ENCODE results near the gene ULBP1. TPM values are rescaled to one million over a fixed set of nuclear protein-coding genes. Genes with fewer than 3 reads are reported as not detected.

ULBP1 gene
- total RNA-seq, 1 experiment from 2014 or later = 0.81 TPM

DNA sequence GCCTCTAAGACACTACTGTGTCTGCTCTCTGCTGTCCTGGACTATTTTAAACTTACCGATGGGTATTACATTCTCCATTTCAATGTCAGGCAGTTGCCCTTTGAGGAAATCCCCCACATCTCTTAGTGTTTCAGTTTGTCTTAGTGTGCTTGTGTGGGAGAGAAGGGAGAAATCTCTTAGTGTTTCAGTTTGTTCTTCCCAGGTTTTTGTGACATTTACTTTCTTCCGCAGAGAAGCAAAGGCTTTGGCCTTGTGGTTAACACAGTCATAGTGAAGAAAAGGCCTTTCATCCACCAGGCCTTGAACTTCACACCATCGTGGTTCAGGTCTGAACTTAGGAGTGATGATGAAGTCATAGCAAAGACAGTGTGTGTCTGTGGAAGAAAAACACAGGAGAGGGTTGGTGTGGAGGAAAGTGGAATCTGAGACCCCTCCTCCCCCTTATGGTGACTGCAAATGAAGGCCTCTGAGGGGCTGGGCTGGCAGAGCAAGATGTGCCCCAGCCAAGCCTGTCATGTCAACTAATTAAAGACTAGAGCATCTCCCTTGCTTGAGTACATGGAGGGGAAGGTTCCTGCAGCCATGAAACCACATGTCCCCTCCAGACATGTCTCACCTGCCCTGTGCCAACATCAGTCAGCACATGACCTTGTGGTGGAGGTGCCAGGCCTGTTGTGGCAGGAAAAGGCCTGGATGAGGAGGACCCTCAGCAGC is 37.7 kb downstream of the ULBP1 start:
- CTCF ChIA-PET = no interaction called here

More for the DNA sequence above, 37.7 kb downstream of the ULBP1 start:
- peaks cover 11% of the 10 kb centered on the region for H3K4me1 Mint-ChIP-seq
- H3K4me3 Mint-ChIP-seq = no peak overlapping the region
- peaks cover 79% of the 10 kb centered on the region for H3K27me3 Mint-ChIP-seq (ENCODE audit: low read depth)
- DNase-seq (ENCODE audit: low spot score) (no peak), ATAC-seq (no peak)
- no peaks in the 10 kb centered on the region for H3K36me3 Mint-ChIP-seq
- no peak overlapping the region for H3K27ac Mint-ChIP-seq
- H3K9me3 Mint-ChIP-seq = no peaks in the 10 kb centered on the region
- POLR2A ChIA-PET = no interaction called here
- no peak for TF ChIP-seq SP1 (CRISPR knock-in tag; conservative IDR thresholded peaks at IDR 0.05)
- TF ChIP-seq, protein P1, sequence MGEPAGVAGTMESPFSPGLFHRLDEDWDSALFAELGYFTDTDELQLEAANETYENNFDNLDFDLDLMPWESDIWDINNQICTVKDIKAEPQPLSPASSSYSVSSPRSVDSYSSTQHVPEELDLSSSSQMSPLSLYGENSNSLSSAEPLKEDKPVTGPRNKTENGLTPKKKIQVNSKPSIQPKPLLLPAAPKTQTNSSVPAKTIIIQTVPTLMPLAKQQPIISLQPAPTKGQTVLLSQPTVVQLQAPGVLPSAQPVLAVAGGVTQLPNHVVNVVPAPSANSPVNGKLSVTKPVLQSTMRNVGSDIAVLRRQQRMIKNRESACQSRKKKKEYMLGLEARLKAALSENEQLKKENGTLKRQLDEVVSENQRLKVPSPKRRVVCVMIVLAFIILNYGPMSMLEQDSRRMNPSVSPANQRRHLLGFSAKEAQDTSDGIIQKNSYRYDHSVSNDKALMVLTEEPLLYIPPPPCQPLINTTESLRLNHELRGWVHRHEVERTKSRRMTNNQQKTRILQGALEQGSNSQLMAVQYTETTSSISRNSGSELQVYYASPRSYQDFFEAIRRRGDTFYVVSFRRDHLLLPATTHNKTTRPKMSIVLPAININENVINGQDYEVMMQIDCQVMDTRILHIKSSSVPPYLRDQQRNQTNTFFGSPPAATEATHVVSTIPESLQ (CRISPR knock-in tag; IDR thresholded peaks at IDR 0.05) = no peak
- no peak for TF ChIP-seq ETV6 (CRISPR knock-in tag; IDR thresholded peaks at IDR 0.05)
- no peak for TF ChIP-seq KAT7 (CRISPR knock-in tag; IDR thresholded peaks at IDR 0.05; ENCODE audit: borderline replicate concordance)
- TF ChIP-seq ZNF121 (CRISPR knock-in tag; IDR thresholded peaks at IDR 0.05) = no peak
- TF ChIP-seq, protein P2, sequence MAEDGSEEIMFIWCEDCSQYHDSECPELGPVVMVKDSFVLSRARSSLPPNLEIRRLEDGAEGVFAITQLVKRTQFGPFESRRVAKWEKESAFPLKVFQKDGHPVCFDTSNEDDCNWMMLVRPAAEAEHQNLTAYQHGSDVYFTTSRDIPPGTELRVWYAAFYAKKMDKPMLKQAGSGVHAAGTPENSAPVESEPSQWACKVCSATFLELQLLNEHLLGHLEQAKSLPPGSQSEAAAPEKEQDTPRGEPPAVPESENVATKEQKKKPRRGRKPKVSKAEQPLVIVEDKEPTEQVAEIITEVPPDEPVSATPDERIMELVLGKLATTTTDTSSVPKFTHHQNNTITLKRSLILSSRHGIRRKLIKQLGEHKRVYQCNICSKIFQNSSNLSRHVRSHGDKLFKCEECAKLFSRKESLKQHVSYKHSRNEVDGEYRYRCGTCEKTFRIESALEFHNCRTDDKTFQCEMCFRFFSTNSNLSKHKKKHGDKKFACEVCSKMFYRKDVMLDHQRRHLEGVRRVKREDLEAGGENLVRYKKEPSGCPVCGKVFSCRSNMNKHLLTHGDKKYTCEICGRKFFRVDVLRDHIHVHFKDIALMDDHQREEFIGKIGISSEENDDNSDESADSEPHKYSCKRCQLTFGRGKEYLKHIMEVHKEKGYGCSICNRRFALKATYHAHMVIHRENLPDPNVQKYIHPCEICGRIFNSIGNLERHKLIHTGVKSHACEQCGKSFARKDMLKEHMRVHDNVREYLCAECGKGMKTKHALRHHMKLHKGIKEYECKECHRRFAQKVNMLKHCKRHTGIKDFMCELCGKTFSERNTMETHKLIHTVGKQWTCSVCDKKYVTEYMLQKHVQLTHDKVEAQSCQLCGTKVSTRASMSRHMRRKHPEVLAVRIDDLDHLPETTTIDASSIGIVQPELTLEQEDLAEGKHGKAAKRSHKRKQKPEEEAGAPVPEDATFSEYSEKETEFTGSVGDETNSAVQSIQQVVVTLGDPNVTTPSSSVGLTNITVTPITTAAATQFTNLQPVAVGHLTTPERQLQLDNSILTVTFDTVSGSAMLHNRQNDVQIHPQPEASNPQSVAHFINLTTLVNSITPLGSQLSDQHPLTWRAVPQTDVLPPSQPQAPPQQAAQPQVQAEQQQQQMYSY (CRISPR knock-in tag; IDR thresholded peaks at IDR 0.05) = no peak
- TF ChIP-seq, protein P3, sequence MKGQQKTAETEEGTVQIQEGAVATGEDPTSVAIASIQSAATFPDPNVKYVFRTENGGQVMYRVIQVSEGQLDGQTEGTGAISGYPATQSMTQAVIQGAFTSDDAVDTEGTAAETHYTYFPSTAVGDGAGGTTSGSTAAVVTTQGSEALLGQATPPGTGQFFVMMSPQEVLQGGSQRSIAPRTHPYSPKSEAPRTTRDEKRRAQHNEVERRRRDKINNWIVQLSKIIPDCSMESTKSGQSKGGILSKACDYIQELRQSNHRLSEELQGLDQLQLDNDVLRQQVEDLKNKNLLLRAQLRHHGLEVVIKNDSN (CRISPR knock-in tag; IDR thresholded peaks at IDR 0.05) = no peak
- TF ChIP-seq, protein P4, sequence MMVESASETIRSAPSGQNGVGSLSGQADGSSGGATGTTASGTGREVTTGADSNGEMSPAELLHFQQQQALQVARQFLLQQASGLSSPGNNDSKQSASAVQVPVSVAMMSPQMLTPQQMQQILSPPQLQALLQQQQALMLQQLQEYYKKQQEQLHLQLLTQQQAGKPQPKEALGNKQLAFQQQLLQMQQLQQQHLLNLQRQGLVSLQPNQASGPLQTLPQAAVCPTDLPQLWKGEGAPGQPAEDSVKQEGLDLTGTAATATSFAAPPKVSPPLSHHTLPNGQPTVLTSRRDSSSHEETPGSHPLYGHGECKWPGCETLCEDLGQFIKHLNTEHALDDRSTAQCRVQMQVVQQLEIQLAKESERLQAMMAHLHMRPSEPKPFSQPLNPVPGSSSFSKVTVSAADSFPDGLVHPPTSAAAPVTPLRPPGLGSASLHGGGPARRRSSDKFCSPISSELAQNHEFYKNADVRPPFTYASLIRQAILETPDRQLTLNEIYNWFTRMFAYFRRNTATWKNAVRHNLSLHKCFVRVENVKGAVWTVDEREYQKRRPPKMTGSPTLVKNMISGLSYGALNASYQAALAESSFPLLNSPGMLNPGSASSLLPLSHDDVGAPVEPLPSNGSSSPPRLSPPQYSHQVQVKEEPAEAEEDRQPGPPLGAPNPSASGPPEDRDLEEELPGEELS (CRISPR knock-in tag; IDR thresholded peaks at IDR 0.05) = no peak
- TF ChIP-seq, protein P5, sequence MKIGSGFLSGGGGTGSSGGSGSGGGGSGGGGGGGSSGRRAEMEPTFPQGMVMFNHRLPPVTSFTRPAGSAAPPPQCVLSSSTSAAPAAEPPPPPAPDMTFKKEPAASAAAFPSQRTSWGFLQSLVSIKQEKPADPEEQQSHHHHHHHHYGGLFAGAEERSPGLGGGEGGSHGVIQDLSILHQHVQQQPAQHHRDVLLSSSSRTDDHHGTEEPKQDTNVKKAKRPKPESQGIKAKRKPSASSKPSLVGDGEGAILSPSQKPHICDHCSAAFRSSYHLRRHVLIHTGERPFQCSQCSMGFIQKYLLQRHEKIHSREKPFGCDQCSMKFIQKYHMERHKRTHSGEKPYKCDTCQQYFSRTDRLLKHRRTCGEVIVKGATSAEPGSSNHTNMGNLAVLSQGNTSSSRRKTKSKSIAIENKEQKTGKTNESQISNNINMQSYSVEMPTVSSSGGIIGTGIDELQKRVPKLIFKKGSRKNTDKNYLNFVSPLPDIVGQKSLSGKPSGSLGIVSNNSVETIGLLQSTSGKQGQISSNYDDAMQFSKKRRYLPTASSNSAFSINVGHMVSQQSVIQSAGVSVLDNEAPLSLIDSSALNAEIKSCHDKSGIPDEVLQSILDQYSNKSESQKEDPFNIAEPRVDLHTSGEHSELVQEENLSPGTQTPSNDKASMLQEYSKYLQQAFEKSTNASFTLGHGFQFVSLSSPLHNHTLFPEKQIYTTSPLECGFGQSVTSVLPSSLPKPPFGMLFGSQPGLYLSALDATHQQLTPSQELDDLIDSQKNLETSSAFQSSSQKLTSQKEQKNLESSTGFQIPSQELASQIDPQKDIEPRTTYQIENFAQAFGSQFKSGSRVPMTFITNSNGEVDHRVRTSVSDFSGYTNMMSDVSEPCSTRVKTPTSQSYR (CRISPR knock-in tag; IDR thresholded peaks at IDR 0.05) = no peak
- TF ChIP-seq, protein P6, sequence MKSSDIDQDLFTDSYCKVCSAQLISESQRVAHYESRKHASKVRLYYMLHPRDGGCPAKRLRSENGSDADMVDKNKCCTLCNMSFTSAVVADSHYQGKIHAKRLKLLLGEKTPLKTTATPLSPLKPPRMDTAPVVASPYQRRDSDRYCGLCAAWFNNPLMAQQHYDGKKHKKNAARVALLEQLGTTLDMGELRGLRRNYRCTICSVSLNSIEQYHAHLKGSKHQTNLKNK (CRISPR knock-in tag; IDR thresholded peaks at IDR 0.05) = no peak
- TF ChIP-seq, protein P7, sequence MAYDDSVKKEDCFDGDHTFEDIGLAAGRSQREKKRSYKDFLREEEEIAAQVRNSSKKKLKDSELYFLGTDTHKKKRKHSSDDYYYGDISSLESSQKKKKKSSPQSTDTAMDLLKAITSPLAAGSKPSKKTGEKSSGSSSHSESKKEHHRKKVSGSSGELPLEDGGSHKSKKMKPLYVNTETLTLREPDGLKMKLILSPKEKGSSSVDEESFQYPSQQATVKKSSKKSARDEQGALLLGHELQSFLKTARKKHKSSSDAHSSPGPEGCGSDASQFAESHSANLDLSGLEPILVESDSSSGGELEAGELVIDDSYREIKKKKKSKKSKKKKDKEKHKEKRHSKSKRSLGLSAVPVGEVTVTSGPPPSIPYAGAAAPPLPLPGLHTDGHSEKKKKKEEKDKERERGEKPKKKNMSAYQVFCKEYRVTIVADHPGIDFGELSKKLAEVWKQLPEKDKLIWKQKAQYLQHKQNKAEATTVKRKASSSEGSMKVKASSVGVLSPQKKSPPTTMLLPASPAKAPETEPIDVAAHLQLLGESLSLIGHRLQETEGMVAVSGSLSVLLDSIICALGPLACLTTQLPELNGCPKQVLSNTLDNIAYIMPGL (CRISPR knock-in tag; IDR thresholded peaks at IDR 0.05) = no peak
- TF ChIP-seq JAZF1 (CRISPR knock-in tag; IDR thresholded peaks at IDR 0.05) = no peak
- TF ChIP-seq ZNF396 (CRISPR knock-in tag; IDR thresholded peaks at IDR 0.05; ENCODE audit: borderline replicate concordance) = no peak
- TF ChIP-seq, protein P8, sequence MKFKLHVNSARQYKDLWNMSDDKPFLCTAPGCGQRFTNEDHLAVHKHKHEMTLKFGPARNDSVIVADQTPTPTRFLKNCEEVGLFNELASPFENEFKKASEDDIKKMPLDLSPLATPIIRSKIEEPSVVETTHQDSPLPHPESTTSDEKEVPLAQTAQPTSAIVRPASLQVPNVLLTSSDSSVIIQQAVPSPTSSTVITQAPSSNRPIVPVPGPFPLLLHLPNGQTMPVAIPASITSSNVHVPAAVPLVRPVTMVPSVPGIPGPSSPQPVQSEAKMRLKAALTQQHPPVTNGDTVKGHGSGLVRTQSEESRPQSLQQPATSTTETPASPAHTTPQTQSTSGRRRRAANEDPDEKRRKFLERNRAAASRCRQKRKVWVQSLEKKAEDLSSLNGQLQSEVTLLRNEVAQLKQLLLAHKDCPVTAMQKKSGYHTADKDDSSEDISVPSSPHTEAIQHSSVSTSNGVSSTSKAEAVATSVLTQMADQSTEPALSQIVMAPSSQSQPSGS (CRISPR knock-in tag; IDR thresholded peaks at IDR 0.05; ENCODE audit: borderline replicate concordance, low read depth) = no peak
- TF ChIP-seq JUN (CRISPR knock-in tag; IDR thresholded peaks at IDR 0.05) = no peak
- no peak for TF ChIP-seq NR2C2 (CRISPR knock-in tag; IDR thresholded peaks at IDR 0.05)
- TF ChIP-seq, protein P9, sequence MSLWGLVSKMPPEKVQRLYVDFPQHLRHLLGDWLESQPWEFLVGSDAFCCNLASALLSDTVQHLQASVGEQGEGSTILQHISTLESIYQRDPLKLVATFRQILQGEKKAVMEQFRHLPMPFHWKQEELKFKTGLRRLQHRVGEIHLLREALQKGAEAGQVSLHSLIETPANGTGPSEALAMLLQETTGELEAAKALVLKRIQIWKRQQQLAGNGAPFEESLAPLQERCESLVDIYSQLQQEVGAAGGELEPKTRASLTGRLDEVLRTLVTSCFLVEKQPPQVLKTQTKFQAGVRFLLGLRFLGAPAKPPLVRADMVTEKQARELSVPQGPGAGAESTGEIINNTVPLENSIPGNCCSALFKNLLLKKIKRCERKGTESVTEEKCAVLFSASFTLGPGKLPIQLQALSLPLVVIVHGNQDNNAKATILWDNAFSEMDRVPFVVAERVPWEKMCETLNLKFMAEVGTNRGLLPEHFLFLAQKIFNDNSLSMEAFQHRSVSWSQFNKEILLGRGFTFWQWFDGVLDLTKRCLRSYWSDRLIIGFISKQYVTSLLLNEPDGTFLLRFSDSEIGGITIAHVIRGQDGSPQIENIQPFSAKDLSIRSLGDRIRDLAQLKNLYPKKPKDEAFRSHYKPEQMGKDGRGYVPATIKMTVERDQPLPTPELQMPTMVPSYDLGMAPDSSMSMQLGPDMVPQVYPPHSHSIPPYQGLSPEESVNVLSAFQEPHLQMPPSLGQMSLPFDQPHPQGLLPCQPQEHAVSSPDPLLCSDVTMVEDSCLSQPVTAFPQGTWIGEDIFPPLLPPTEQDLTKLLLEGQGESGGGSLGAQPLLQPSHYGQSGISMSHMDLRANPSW (CRISPR knock-in tag; conservative IDR thresholded peaks at IDR 0.05; ENCODE audit: low read depth) = no peak
- no peak for TF ChIP-seq TCF7 (CRISPR knock-in tag; IDR thresholded peaks at IDR 0.05; ENCODE audit: low read depth)

All from WTC11 (cell line).